ENCODE measurements around the gene POLG. TPM values are rescaled to one million over a fixed set of nuclear protein-coding genes. Genes with fewer than 3 reads are reported as not detected.

The POLG gene
- total RNA-seq, 2 experiments from 2014 or later = 139 to 140 TPM

- Mint-ChIP-seq H3K9me3 (no peaks in the 10 kb centered on the region), H3K36me3 (ENCODE audit: low read depth) (peaks cover 17% of the 10 kb centered on the region), H3K27me3 (no peaks in the 10 kb centered on the region), H3K4me1 (ENCODE audit: low read depth) (no peaks in the 10 kb centered on the region), H3K27ac (no peak overlapping the region), H3K4me3 (no peak overlapping the region)
- Histone ChIP-seq H3K27ac (ENCODE audit: low read depth in 1 of 2, low read length in 2 of 2) (no peak overlapping the region), H3K36me3 (ENCODE audit: insufficient read depth, low read length) (peaks cover 14% of the 10 kb centered on the region), H3K4me1 (ENCODE audit: insufficient read depth, low read length) (no peaks in the 10 kb centered on the region), H3K27me3 (ENCODE audit: control insufficient read depth in 1 of 2, insufficient read depth in 2 of 2, low read length in 2 of 2) (no peaks in the 10 kb centered on the region), H3K9me3 (ENCODE audit: control insufficient read depth in 1 of 2, insufficient read depth in 1 of 2, low read length in 2 of 2) (no peaks in the 10 kb centered on the region), H3K4me3 (ENCODE audit: low read length) (no peak overlapping the region)
- intact Hi-C loops (cut with DNase I, micrococcal nuclease) = no loop called here
- POLR2A ChIA-PET = no interaction called here
- DNase-seq (no peak), ATAC-seq (ENCODE audit: poor library complexity) (no peak)
- no peak for TF ChIP-seq CTCF (IDR thresholded peaks at IDR 0.05)
- CTCF ChIA-PET = no interaction called here
Measured at GRCh38 chr15:89305395-89305794, 29.2 kb downstream of the POLG start.

DNA sequence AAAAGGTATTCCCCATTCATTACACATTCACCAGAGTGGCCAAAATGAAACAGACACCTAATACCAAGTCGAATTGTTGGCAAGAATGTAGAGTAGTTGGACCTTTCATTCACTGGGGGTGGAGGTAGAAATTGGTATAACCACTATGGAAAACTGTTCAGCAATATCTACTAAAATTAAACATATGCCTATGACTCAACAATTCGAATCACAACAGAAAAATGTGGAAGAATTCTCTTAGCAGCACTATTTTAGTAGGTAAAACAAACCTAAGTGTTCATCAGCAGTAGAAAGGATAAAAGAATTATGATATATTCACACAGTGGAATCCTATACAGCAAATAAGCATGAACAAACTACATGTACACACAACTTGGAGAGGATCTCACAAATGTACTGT lies 30.6 kb downstream of the POLG start:
- Histone ChIP-seq H3K27ac (ENCODE audit: low read depth in 1 of 2, low read length in 2 of 2) (no peak overlapping the region), H3K9me3 (ENCODE audit: control insufficient read depth in 1 of 2, insufficient read depth in 1 of 2, low read length in 2 of 2) (no peaks in the 10 kb centered on the region), H3K36me3 (ENCODE audit: insufficient read depth, low read length) (peaks cover 14% of the 10 kb centered on the region), H3K4me3 (ENCODE audit: low read length) (no peak overlapping the region), H3K27me3 (ENCODE audit: control insufficient read depth in 1 of 2, insufficient read depth in 2 of 2, low read length in 2 of 2) (no peaks in the 10 kb centered on the region), H3K4me1 (ENCODE audit: insufficient read depth, low read length) (no peaks in the 10 kb centered on the region)
- CTCF ChIA-PET = no interaction called here
- no peaks in the 10 kb centered on the region for H3K9me3 Mint-ChIP-seq
- H3K4me1 Mint-ChIP-seq (ENCODE audit: low read depth) = no peaks in the 10 kb centered on the region
- TF ChIP-seq CTCF (IDR thresholded peaks at IDR 0.05) = no peak
- intact Hi-C loops (cut with DNase I, micrococcal nuclease) = no loop called here
- peaks cover 17% of the 10 kb centered on the region for H3K36me3 Mint-ChIP-seq (ENCODE audit: low read depth)
- H3K4me3 Mint-ChIP-seq = no peak overlapping the region
- POLR2A ChIA-PET = no interaction called here
- no peak overlapping the region for H3K27ac Mint-ChIP-seq
- no peak for ATAC-seq (ENCODE audit: poor library complexity)
- no peaks in the 10 kb centered on the region for H3K27me3 Mint-ChIP-seq
- DNase-seq = no peak

GRCh38 chr15:89301304-89302089 lies 33.1 kb downstream of the POLG start:
- H3K27ac Mint-ChIP-seq = no peak overlapping the region
- no peak overlapping the region for H3K4me3 Mint-ChIP-seq
- CTCF ChIA-PET = no interaction called here

More at GRCh38 chr15:89301304-89302089, 33.1 kb downstream of the POLG start:
- no peak for DNase-seq
- H3K9me3 Mint-ChIP-seq = peaks cover 3% of the 10 kb centered on the region
- intact Hi-C loops (cut with DNase I, micrococcal nuclease) = no loop called here
- Histone ChIP-seq H3K27ac (ENCODE audit: low read depth in 1 of 2, low read length in 2 of 2) (no peak overlapping the region), H3K36me3 (ENCODE audit: insufficient read depth, low read length) (peaks cover 8% of the 10 kb centered on the region), H3K4me1 (ENCODE audit: insufficient read depth, low read length) (no peaks in the 10 kb centered on the region), H3K9me3 (ENCODE audit: control insufficient read depth in 1 of 2, insufficient read depth in 1 of 2, low read length in 2 of 2) (no peaks in the 10 kb centered on the region), H3K27me3 (ENCODE audit: control insufficient read depth in 1 of 2, insufficient read depth in 2 of 2, low read length in 2 of 2) (no peaks in the 10 kb centered on the region), H3K4me3 (ENCODE audit: low read length) (no peak overlapping the region)
- TF ChIP-seq CTCF (IDR thresholded peaks at IDR 0.05) = no peak
- peaks cover 23% of the 10 kb centered on the region for H3K36me3 Mint-ChIP-seq (ENCODE audit: low read depth)
- H3K27me3 Mint-ChIP-seq = no peaks in the 10 kb centered on the region
- POLR2A ChIA-PET = no interaction called here
- ATAC-seq (ENCODE audit: poor library complexity) = no peak
- H3K4me1 Mint-ChIP-seq (ENCODE audit: low read depth) = no peaks in the 10 kb centered on the region

Measured in CD4-positive, alpha-beta T cell (primary cell).